ENCODE results near the gene SRRM4. TPM values are rescaled to one million over a fixed set of nuclear protein-coding genes. Genes with fewer than 3 reads are reported as not detected.

Gene SRRM4
- total RNA-seq, 1 experiment from 2014 or later, result 0.02 TPM

DNA sequence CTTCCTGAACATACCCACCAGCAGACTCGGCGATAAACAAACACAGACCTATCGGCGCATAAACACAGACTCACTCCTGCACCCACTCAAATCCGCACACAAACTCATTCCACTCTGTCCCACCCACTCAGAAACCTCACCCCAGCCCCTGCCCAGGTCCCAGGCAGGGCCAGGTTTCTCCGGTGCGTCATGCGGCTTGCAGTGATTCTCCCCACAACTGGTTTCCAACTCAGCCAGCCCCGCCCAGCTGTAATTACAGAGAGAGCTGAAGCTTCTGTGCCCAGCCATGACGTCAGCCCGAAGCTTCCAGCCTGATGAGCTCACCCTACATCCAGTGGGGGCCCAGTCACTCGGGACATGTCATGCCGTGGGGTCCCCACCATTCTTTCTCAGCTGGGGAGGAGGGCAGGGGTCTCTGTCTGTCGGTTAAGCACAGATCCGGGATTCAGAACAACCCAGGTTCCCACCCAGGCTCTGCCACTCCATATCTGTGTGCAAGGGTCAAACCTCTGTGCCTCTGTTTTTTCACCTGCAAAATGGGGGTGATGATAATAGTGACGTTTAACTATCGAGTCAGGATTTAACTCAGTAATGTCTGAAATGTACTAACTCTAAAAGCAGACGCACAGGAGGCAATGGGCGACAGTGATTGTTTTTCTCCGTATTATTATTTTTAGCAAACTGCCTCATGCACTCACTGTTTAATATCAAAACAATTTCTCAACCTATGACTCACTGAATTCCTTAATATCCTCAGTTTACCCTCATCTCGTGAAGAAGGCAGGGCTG, 195.1 kb downstream of the SRRM4 start (continued):
- TF ChIP-seq, protein P1, sequence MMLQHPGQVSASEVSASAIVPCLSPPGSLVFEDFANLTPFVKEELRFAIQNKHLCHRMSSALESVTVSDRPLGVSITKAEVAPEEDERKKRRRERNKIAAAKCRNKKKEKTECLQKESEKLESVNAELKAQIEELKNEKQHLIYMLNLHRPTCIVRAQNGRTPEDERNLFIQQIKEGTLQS (IDR thresholded peaks at IDR 0.05), result no peak; the same call in 1 of the 2 replicates
- TF ChIP-seq SIN3A (IDR thresholded peaks at IDR 0.05; ENCODE audit: low read depth) (no peak), EZH2 (IDR thresholded peaks at IDR 0.05) (no peak), JUND (IDR thresholded peaks at IDR 0.05) (peak; percentile 68), FOSL1 (IDR thresholded peaks at IDR 0.05; ENCODE audit: low read depth) (peak; percentile 42; the same call in 1 of the 2 replicates), TCF7L2 (IDR thresholded peaks at IDR 0.05; ENCODE audit: borderline replicate concordance, extremely low read depth, insufficient read depth, insufficient read length) (peak; percentile 8)
- TF ChIP-seq, protein P2, sequence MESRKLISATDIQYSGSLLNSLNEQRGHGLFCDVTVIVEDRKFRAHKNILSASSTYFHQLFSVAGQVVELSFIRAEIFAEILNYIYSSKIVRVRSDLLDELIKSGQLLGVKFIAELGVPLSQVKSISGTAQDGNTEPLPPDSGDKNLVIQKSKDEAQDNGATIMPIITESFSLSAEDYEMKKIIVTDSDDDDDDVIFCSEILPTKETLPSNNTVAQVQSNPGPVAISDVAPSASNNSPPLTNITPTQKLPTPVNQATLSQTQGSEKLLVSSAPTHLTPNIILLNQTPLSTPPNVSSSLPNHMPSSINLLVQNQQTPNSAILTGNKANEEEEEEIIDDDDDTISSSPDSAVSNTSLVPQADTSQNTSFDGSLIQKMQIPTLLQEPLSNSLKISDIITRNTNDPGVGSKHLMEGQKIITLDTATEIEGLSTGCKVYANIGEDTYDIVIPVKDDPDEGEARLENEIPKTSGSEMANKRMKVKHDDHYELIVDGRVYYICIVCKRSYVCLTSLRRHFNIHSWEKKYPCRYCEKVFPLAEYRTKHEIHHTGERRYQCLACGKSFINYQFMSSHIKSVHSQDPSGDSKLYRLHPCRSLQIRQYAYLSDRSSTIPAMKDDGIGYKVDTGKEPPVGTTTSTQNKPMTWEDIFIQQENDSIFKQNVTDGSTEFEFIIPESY (IDR thresholded peaks at IDR 0.05; ENCODE audit: extremely low read depth, insufficient replicate concordance, low read length), result no peak

DNA sequence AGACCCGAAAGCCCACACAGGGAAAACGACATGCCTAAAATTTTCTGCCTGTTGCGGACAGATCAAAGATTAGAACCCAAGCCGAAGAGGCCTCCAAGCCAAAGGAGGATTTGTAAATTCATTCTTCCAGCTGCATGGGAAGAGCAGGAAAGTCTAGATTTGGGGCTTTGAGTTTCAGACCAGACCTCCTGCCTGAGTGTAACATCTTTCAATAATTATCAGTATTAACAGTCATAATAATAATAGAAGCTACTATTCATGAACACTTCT, 195.7 kb downstream of the SRRM4 start:
- Histone ChIP-seq H3K36me3 (ENCODE audit: control insufficient read depth in 1 of 2, insufficient read depth in 2 of 2, low read length in 2 of 2) (no peaks in the 10 kb centered on the region), H3K9ac (ENCODE audit: low read length) (no peak overlapping the region), H3K4me1 (ENCODE audit: control insufficient read depth in 1 of 2, insufficient read depth in 2 of 2, low read length in 2 of 2) (peaks cover 45 to 56% of the 10 kb centered on the region in 2 experiments), H3K4me2 (ENCODE audit: low read length) (peak overlapping the region; percentile 78), H3K27ac (ENCODE audit: low read depth, low read length) (no peak overlapping the region), H3K9me2 (ENCODE audit: insufficient read depth) (no peaks in the 10 kb centered on the region), H3K4me3 (replicated peaks in 1 of 2; ENCODE audit: low read depth in 1 of 2, low read length in 2 of 2) (no peak overlapping the region; a peak in 1 of 4 replicates), H3K79me2 (ENCODE audit: insufficient read depth, low read length) (no peaks in the 10 kb centered on the region), H3K27me3 (ENCODE audit: insufficient read depth, low read length) (no peaks in the 10 kb centered on the region), H3K9me3 (ENCODE audit: control insufficient read depth in 1 of 2, insufficient read depth in 1 of 2, low read depth in 1 of 2, low read length in 2 of 2) (no peaks in the 10 kb centered on the region), H2AFZ (ENCODE audit: low read depth, low read length, poor library complexity, severe bottlenecking) (no peak overlapping the region), H4K20me1 (ENCODE audit: insufficient read depth) (no peaks in the 10 kb centered on the region)
- BruUV-seq (replicated peaks), result no TSS peak
- RAD21 ChIA-PET (ENCODE audit: low non-redundant PET in 1 of 2, low total read pairs in 2 of 2, uncharacterized antibody in 2 of 2, unreplicated experiment in 2 of 2), result no interaction called here
- intact Hi-C loops (cut with micrococcal nuclease), result no loop called here
- POLR2A ChIA-PET, result no interaction called here
- DNase-seq (ENCODE audit: low read depth, low spot score) (no peak), ATAC-seq (no peak)
- CTCF ChIA-PET, result no interaction called here
- TF ChIP-seq, protein P3, sequence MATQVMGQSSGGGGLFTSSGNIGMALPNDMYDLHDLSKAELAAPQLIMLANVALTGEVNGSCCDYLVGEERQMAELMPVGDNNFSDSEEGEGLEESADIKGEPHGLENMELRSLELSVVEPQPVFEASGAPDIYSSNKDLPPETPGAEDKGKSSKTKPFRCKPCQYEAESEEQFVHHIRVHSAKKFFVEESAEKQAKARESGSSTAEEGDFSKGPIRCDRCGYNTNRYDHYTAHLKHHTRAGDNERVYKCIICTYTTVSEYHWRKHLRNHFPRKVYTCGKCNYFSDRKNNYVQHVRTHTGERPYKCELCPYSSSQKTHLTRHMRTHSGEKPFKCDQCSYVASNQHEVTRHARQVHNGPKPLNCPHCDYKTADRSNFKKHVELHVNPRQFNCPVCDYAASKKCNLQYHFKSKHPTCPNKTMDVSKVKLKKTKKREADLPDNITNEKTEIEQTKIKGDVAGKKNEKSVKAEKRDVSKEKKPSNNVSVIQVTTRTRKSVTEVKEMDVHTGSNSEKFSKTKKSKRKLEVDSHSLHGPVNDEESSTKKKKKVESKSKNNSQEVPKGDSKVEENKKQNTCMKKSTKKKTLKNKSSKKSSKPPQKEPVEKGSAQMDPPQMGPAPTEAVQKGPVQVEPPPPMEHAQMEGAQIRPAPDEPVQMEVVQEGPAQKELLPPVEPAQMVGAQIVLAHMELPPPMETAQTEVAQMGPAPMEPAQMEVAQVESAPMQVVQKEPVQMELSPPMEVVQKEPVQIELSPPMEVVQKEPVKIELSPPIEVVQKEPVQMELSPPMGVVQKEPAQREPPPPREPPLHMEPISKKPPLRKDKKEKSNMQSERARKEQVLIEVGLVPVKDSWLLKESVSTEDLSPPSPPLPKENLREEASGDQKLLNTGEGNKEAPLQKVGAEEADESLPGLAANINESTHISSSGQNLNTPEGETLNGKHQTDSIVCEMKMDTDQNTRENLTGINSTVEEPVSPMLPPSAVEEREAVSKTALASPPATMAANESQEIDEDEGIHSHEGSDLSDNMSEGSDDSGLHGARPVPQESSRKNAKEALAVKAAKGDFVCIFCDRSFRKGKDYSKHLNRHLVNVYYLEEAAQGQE (IDR thresholded peaks at IDR 0.05; ENCODE audit: low read depth), result no peak
- TF ChIP-seq FOSL1 (IDR thresholded peaks at IDR 0.05; ENCODE audit: low read depth) (no peak), ZFX (IDR thresholded peaks at IDR 0.05) (no peak), YY1 (IDR thresholded peaks at IDR 0.05; ENCODE audit: extremely low read depth, insufficient replicate concordance, low read depth, low read length) (no peak), CEBPB (IDR thresholded peaks at IDR 0.05; ENCODE audit: low read depth) (no peak), EZH2phosphoT487 (IDR thresholded peaks at IDR 0.05; ENCODE audit: borderline replicate concordance) (no peak)
- TF ChIP-seq, protein P2 (IDR thresholded peaks at IDR 0.05; ENCODE audit: extremely low read depth, insufficient replicate concordance, low read length), result no peak
- TF ChIP-seq, protein P1 (IDR thresholded peaks at IDR 0.05), result no peak
- TF ChIP-seq, protein P4, sequence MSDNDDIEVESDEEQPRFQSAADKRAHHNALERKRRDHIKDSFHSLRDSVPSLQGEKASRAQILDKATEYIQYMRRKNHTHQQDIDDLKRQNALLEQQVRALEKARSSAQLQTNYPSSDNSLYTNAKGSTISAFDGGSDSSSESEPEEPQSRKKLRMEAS (IDR thresholded peaks at IDR 0.05), result no peak

All from HCT116 (cell line).